Natural killer cell (primary cell): ENCODE measurements around the gene RAX2. TPM values are rescaled to one million over a fixed set of nuclear protein-coding genes. Genes with fewer than 3 reads are reported as not detected.
A peak's percentile ranks its signal among the peaks of the same experiment; 100 is the strongest.

ENCODE experiments used
- ATAC-seq, 3 donors: fragments of 150-1000 bp in 2 of 3; fragments of 200-7000 bp in 1 of 3; cut with Tn5 transposase; 1 replicate in 1 of 3; 2 replicates in 2 of 3; pipeline ENCODE4 v1.10.0; 2021; ENCODE audit warnings: mild to moderate bottlenecking in 2 of 3, moderate library complexity in 2 of 3
- DNase-seq, 2 donors: peaks; one replicate each; pipeline versions ENCODE4 v3.0.0 to v3.0.0-alpha.2; 2013 to 2021; ENCODE audit warnings: mixed read lengths in 1 of 2
- H3K27ac ChIP-seq: one replicate; pipeline ENCODE4 v1.5.1; 2013; ENCODE audit warnings: mild to moderate bottlenecking, low read length
- H3K27me3 ChIP-seq: one replicate; pipeline ENCODE4 v1.6.1; 2013; ENCODE audit warnings: low read length; ENCODE audit not compliant: control insufficient read depth, insufficient read depth
- H3K36me3 ChIP-seq: one replicate; pipeline ENCODE4 v1.6.1; 2013; ENCODE audit warnings: low read length; ENCODE audit not compliant: control insufficient read depth, insufficient read depth
- H3K4me1 ChIP-seq: one replicate; pipeline ENCODE4 v1.6.1; 2013; ENCODE audit warnings: low read length; ENCODE audit not compliant: control insufficient read depth, insufficient read depth
- H3K4me3 ChIP-seq: one replicate; pipeline ENCODE4 v1.5.1; 2013; ENCODE audit warnings: low read length
- H3K9me3 ChIP-seq: one replicate; pipeline ENCODE4 v1.6.1; 2013; ENCODE audit warnings: low read length; ENCODE audit not compliant: control insufficient read depth, insufficient read depth
- H3K27ac Mint-ChIP-seq, 2 donors: one replicate each; pipeline ENCODE4 v1.8.0; 2022; ENCODE audit warnings: mild to moderate bottlenecking in 2 of 2, mixed read lengths in 2 of 2, moderate library complexity in 1 of 2
- H3K27me3 Mint-ChIP-seq, 2 donors: one replicate each; pipeline ENCODE4 v1.8.0; 2022; ENCODE audit warnings: low read depth in 2 of 2, mixed read lengths in 2 of 2
- H3K36me3 Mint-ChIP-seq: one replicate; pipeline ENCODE4 v1.8.0; 2022; ENCODE audit warnings: mixed read lengths
- H3K4me1 Mint-ChIP-seq, 2 donors: one replicate each; pipeline ENCODE4 v1.8.0; 2022; ENCODE audit warnings: mixed read lengths in 2 of 2
- H3K4me3 Mint-ChIP-seq: one replicate; pipeline ENCODE4 v1.8.0; 2022; ENCODE audit warnings: mild to moderate bottlenecking, moderate library complexity, mixed read lengths
- H3K9me3 Mint-ChIP-seq, 2 donors: one replicate each; pipeline ENCODE4 v1.8.0; 2022; ENCODE audit warnings: mixed read lengths in 2 of 2
- WGBS: methylation state at CpG from one replicate; pipeline ENCODE4 v1.1.7; 2013; ENCODE audit warnings: missing lambda C conversion rate; ENCODE audit not compliant: insufficient coverage; 5-methylcytosine and 5-hydroxymethylcytosine counted together
- intact Hi-C: fragments of 100-400 bp; cut with micrococcal nuclease; formaldehyde crosslinking; loops from one replicate; pipeline ENCODE4 v1.14.2; 2022
- total RNA-seq, 4 donors: library from RNA; stranded (reverse); fragments of 120-200 nt in 1 of 4; gene quantifications; one replicate each; pipeline versions ENCODE4 v1.2.3 to v1.2.4, GENCODE V29; 2013 to 2022
- TF ChIP-seq, protein P1 (sequence below): fragments of 200-600 bp; IDR thresholded peaks from one replicate; pipeline ENCODE4 v1.8.0; 2022; ENCODE audit warnings: antibody characterized with exemption

The RAX2 gene
- total RNA-seq, 3 donors from 2014 or later (not counting 1 experiment from before 2014, with no cell fraction given): not detected

DNA sequence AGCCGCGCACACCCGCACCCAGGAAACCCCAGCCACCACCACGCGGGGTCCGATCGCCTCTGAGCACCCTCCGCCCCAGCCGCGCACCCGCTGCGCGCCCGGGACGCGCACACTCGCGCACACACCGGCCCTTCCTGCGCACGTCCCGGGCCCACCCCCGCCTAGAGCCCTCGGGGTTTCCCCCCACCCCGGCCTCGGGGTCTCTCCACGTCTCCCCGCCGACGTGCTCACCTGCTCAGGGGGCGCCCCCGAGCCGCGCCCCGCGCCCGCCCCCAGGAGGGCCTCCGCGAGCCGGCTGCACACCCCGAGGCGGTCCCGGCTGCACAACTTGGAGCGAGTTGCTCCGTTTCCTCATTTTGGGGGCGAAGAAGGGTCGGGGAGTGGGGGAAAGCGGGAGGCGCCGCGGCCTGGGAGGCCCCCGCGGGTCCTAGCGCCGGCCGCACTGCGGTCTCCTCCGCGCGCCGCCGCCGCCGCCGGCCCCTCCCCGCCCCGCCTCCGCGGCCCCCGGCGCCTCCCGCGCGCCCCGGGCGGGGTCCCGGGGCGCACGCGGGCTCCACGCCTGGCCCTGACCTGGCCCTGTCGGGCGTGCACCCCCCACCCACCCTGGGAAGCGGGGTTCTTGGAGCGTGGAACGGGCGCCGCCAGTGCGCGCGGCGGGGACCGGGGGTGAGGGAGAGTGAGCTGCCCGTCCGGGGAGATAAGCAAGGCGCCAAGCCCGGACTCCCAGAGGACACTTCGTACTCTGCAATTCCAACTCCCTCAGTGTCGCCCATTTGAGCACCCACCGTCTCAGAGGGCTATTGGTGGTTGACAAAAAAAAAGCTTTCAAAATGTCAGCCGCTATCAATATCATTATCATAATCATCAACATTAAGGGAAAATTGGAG is 14.2 kb upstream of the RAX2 start, which contains the start of gene MATK:
MATK (minus strand) TSS at position 444 of the 887 bp plus-strand sequence. CDS start 1,246 bp downstream, outside the sequence.
- H3K4me3 ChIP-seq: peak within 1 kb of the TSS; percentile 90
- H3K27me3 ChIP-seq: no peaks in the 10 kb centered on the region
- H3K9me3 ChIP-seq: peaks cover 20% of the 10 kb centered on the region
- Mint-ChIP-seq H3K9me3 (peaks cover 3 to 5% of the 10 kb centered on the region in 2 donors), H3K27ac (peak within 1 kb of the TSS; percentile 83 to 93), H3K4me1 (peaks cover 39 to 61% of the 10 kb centered on the region in 2 donors), H3K4me3 (peak within 1 kb of the TSS; percentile 90), H3K36me3 (peaks cover 8% of the 10 kb centered on the region), H3K27me3 (no peaks in the 10 kb centered on the region)
- WGBS: 1% methylated on average over 100 of the region's 101 CpGs
- ATAC-seq (peak; percentile 29 to 39 (median 33)), DNase-seq (peak; percentile 56 to 58)
- H3K36me3 ChIP-seq: peaks cover 32% of the 10 kb centered on the region
- peaks cover 77% of the 10 kb centered on the region for H3K4me1 ChIP-seq
- H3K27ac ChIP-seq: peak within 1 kb of the TSS; percentile 73
- intact Hi-C loops: loop anchor here (2.0 to 10.0 kb wide), 2 partner anchors 13 to 199 kb away; partner anchors contain the start of gene EEF2
- TF ChIP-seq, protein P1, sequence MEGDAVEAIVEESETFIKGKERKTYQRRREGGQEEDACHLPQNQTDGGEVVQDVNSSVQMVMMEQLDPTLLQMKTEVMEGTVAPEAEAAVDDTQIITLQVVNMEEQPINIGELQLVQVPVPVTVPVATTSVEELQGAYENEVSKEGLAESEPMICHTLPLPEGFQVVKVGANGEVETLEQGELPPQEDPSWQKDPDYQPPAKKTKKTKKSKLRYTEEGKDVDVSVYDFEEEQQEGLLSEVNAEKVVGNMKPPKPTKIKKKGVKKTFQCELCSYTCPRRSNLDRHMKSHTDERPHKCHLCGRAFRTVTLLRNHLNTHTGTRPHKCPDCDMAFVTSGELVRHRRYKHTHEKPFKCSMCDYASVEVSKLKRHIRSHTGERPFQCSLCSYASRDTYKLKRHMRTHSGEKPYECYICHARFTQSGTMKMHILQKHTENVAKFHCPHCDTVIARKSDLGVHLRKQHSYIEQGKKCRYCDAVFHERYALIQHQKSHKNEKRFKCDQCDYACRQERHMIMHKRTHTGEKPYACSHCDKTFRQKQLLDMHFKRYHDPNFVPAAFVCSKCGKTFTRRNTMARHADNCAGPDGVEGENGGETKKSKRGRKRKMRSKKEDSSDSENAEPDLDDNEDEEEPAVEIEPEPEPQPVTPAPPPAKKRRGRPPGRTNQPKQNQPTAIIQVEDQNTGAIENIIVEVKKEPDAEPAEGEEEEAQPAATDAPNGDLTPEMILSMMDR: no peak

DNA sequence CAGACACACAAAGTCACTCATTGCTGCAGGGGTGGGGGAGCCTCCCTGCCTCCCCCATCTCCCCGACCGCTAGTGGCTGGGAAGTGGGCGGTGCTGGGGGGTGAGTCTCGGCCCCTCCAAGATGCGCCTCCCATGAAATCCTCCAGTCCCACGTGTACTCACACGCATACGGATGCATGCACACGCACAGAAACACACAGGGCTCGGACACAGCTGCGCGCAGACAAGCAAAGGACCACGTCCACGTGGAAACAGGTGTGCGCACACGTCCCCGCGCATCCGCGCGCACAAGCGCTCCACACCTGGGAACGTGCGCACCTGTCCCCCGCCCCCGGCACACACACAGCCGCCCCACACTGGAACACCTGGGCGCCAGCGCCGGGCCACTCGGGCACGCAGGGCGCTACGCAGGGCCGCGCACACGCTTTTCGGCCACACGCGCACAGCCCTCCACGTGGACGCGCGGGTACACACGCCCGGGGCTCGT is 13.5 kb upstream of the RAX2 start:
- Histone ChIP-seq H3K27ac (peak overlapping the region; percentile 73), H3K9me3 (peaks cover 20% of the 10 kb centered on the region), H3K36me3 (peaks cover 35% of the 10 kb centered on the region), H3K4me1 (peaks cover 77% of the 10 kb centered on the region), H3K4me3 (peak overlapping the region; percentile 90), H3K27me3 (no peaks in the 10 kb centered on the region)
- TF ChIP-seq, protein P1: no peak
- H3K36me3 Mint-ChIP-seq: peaks cover 8% of the 10 kb centered on the region
- H3K27me3 Mint-ChIP-seq: no peaks in the 10 kb centered on the region
- intact Hi-C loops: loop anchor here (2.0 to 10.0 kb wide), 2 partner anchors 13 to 199 kb away; partner anchors contain the start of gene EEF2
- H3K4me3 Mint-ChIP-seq: peak overlapping the region; percentile 90
- under 1% methylated on average over 44 of the region's 47 CpGs for WGBS
- H3K4me1 Mint-ChIP-seq: peaks cover 34 to 60% of the 10 kb centered on the region in 2 donors
- DNase-seq: no peak
- peaks cover 3 to 5% of the 10 kb centered on the region in 2 donors for H3K9me3 Mint-ChIP-seq
- H3K27ac Mint-ChIP-seq: peak overlapping the region; percentile 83 to 93
- ATAC-seq: peak in 1 of 3 donors; percentile 3

DNA sequence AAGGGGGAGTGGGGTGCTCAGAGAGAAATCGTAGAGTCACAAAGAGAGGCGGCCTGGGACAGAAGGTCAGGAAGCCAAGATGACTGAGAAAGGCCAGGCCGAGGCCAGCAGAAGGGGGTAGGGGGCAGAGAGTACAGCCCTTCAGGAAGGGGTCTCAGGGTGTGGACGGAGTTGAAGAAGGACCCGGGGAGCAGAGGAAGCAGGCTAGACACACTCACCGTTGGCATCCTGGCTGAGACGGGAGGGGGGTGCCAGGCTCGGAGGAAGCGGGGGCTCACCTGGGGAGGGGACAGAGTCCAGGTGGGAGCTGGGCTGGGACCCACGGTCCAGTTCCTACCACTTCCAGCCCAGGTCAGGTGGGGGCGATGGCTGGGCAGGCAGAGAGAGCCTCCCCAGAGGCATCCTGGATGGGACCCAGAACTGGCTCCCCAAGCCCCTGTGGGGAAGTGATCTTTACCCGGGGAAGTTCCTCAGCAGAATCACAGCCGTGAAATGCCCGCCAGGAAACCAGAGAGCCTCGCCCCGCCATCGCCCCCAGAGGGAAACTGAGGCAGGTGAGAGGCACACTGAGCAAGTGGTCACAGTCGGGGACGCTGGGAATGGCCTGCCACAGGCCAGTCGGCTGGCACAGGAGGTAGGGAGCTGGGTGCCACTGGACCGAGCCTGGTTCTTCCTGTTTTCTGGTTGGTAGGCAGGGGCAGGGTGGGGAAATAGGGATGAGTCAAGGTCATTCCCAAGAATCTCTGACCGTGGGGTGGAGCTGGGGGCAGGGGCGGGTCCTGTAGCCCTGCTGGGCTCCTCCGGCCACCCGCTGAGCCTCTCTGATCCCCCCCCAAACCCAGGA is 12.8 kb upstream of the RAX2 start:
- H3K36me3 Mint-ChIP-seq: peaks cover 8% of the 10 kb centered on the region
- no peaks in the 10 kb centered on the region for H3K27me3 Mint-ChIP-seq
- Histone ChIP-seq H3K9me3 (peaks cover 20% of the 10 kb centered on the region), H3K36me3 (peaks cover 35% of the 10 kb centered on the region), H3K4me3 (peak overlapping the region; percentile 90), H3K4me1 (peaks cover 70% of the 10 kb centered on the region), H3K27me3 (no peaks in the 10 kb centered on the region), H3K27ac (peak overlapping the region; percentile 73)
- peak overlapping the region; percentile 83 to 93 for H3K27ac Mint-ChIP-seq
- intact Hi-C loops: loop anchor here (2.0 to 10.0 kb wide), 2 partner anchors 14 to 200 kb away; partner anchors contain the start of gene EEF2
- peak overlapping the region; percentile 90 for H3K4me3 Mint-ChIP-seq
- TF ChIP-seq, protein P1: no peak
- DNase-seq: peak in 1 of 2 donors; percentile 20
- peaks cover 28 to 53% of the 10 kb centered on the region in 2 donors for H3K4me1 Mint-ChIP-seq
- H3K9me3 Mint-ChIP-seq: peaks cover 3 to 5% of the 10 kb centered on the region in 2 donors
- ATAC-seq: no peak
- WGBS: 21% methylated on average over 23 of the region's 25 CpGs
